Smooth muscle cell of the brain vasculature (primary cell): ENCODE results near the gene KICS2.
"Not testable (repeated sequence)": the region's sequence is repeated elsewhere in the genome, so short reads cannot be mapped to it uniquely, and the experiment has no call there.

Source experiments
- DNase-seq: peaks from one replicate; pipeline ENCODE4 v3.0.0-alpha.2; 2012; ENCODE audit warnings: low read depth, low spot score

Gene KICS2

DNA sequence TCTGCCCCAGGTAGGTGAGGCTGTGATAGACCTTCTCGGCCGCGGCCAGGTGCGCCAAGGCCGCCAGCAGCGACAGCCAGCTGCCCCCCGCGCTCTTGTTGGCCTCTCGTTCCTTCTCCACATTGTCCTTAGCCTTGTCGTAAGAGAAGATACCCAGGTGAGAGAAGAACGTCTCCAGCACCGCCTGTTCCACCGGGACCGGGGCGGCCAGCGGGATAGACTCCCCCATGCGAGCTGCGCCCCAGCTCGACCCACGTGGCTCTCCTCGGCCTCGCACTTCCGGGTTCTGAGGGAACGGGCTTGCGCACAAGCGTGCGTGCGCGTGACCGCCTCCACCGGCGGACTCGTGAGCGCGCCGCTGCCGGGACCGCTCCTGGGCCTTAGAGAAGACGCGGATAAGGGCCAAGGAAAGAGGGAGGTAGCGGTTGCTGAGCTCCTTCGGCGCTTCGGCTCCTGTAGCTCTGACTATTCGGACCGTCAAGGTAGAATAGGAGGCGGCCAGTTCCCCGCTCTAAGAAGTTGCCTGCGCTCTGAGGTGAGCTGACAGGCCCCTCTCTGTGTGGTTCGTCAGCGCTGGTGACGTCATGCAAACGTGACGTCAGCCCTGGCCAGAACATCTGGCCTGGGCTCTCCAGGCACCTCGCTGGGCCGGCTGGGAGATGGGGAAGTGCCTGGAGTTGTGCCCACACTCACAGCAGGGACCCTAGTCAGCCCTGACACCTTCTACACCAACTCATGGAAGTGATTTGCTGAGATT is at the start of gene KICS2:
Gene KICS2, minus strand, starts transcription at position 288 of the 757 bp plus-strand sequence. Its CDS starts 59 bp downstream, at position 229.
- DNase-seq, result peak; percentile 86

GRCh38 chr12:64270411-64270810 is 48.3 kb upstream of the KICS2 start:
- DNase-seq, result no peak

DNA sequence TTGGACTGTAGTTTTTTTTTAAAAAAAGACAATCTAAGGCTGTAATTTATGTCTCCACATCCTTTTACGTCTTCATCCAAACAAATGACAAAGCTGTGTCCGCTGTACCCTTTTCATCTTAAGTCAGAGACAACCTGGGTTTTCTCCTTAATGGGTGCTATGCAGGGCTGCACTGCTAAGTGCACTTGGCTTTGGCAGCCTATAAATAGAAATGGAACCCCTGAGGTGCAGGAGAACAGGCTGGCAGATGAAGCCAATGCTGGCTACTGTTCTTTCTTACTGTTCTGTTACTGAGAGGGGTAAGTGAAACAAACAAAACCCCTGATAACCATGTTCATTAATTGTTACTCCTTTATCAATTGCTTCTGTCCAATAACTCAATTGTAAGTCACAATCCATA is 47.1 kb upstream of the KICS2 start:
- DNase-seq, result no peak

DNA sequence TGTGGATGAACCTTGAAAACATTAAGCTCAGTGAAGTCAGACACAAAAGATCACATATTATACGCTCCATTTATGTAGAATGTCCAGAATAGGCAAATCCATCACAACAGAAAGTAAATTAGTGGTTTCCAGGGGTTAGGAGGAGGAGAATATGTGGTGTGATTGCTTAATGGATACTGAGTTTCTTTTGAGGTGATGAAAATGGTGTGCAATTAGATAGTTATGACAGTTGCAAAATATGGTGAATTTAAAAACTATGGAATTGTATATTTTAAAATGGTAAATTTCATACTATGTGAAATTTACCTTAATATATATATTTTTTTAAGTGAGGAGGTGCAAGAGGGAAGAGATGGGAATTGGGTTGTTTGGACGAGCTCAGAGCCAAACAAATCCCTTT is 46.3 kb upstream of the KICS2 start:
- no peak for DNase-seq

- no peak for DNase-seq
These were observed 43.7 kb upstream of the KICS2 start for GRCh38 chr12:64265839-64266238.

GRCh38 chr12:64261813-64262212 is 39.7 kb upstream of the KICS2 start:
- no peak for DNase-seq

- DNase-seq, result no peak
These were observed 36.5 kb upstream of the KICS2 start for GRCh38 chr12:64258576-64258975.

DNA sequence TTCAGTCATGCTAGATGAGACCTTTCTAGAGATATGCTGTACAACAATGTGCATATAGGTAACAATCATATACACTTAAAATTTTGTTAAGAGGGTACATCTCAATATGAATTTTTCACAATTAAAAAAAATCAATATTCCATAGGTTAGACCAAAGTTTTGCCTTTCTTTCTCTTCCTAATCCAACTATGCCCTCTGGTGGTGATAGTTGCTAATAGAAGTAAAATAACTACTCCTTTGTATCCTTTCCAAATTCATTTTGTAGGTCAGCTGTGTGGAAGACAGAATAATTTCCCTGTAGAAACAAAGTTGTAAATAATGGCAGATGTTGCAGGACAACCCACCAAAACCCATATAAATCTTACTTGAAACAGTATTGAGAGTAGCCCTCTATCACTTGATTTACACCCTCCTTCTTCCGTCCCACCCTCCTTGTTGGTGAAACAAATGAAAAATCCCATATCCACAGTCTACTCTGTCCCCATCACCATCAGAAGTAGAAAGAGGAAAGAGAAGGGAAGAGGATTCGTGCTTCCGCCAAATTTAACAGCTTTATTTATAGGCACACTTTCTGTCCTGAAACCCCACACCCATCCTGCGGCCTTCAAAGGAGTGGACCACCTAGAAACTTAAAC is 34.2 kb upstream of the KICS2 start:
- peak; percentile 46 for DNase-seq

DNA sequence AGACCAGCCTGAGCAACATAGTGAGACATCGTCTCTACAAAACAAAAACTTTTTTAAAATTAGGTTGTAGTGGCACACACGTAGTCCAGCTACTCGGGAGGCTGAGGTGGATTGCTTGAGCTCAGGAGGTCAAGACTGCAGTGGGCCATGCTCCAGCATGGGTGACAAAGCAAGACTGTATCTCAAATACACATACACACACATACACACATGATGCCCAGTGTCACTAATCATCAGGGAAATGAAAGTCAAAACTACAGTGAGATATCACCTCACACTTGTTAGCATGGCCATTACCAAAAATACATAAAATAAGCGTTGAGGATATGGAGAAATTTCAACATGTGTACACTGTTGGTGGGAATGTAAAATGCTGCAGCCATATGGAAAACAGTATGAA is 33.2 kb upstream of the KICS2 start:
- no peak for DNase-seq

DNA sequence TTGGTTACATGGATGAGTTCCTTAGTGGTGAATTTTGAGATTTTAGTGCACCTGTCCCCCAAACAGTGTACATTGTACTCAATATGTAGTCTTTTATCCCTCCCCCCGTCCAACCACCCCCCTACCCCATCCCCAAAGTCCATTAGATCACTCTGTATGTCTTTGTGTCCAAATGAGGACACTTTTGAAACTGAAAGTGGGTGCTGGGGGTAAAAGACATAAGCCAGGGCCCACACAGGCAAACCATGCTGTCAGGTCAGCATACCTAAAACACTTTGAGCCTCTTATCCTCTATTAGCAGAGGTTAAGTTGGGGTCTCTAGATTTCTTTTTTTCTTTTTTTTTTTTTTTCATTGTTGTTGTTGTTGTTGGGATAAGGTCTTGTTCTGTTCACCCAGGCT is 31.3 kb upstream of the KICS2 start:
- no peak for DNase-seq

DNA sequence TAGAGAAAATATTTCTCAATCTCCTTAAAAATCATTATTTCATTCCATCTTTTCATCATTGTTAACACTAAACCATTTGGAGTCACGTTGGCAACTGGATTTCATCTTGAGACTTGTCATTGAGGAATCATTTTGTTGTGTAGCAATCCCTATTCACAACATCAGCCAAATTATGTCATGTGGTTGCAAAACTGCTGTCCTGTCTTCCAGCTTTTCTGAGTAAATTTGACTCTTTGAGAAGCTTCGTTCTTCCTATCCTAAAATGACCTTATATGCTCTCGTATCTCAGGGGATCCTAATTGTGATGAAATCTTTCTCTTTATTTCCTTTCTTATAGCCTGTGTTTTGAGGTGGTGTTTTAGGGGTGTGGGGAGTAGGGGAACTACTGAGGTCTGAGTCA is 30.6 kb upstream of the KICS2 start:
- DNase-seq, result no peak

GRCh38 chr12:64243809-64244208 is 21.7 kb upstream of the KICS2 start:
- DNase-seq, result no peak

GRCh38 chr12:64240781-64241180 is 18.7 kb upstream of the KICS2 start:
- DNase-seq, result no peak

DNA sequence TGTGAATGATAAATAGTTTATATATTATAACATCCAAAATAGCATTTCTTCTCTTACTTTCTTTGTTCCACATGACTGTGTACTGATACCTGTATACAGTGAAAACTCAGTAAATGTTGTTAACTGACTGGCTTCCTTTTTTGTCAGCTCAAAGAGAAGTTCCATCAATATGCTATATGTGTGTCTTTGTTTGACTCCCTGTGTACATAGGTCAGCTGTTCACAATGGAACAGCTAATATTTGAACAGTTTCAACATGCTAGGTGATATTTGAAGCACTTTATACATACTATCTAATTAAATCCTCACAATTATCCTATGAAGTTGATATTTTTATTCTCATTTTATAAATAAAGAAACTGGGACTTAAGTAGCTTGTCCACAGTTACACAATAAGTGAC is 15.3 kb upstream of the KICS2 start:
- no peak for DNase-seq

- no peak for DNase-seq
These were observed 14.5 kb upstream of the KICS2 start for GRCh38 chr12:64236549-64236948.

DNA sequence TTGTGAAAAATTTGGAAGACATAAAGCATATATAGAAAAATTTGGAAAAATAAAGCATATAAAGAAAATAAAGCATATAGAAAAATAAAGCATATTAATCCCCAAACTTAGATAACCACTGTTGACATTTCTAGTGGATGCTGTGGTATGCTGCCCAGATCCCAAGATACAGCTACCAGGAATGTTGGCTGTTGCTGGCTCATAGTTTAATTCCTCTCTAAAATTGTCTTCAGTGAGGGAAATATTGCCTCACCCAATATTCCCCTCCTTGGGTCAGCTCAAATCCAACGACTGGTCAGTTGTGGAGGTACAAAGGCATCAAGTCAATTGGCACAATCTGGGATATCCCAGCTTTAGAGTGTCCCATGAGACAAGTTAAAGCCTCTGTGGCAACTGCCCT is 10.1 kb upstream of the KICS2 start:
- no peak for DNase-seq

GRCh38 chr12:64229796-64230195 is 7.7 kb upstream of the KICS2 start:
- DNase-seq, result no peak

- no peak for DNase-seq
These were observed 7.1 kb upstream of the KICS2 start for GRCh38 chr12:64229240-64229639.

DNA sequence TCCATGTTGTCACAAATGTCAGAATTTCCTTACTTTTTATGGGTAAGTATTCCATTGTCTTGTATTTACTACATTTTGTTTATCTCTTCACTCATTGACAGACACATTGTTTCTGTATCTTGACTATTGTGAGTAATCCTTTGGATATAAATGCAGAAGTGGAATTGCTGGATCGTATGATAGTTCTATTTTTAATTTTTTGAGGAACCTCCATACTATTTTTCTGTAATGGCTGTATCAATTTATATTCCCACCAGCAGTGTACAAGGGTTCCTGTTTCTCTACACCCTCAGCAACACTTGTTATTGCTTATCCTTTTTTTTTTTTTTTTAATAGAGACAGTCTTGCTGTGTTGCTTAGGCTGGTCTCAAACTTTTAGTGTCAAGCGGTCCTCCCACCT is 3.5 kb upstream of the KICS2 start:
- no peak for DNase-seq

GRCh38 chr12:64221651-64222008 is 466 bp downstream of the KICS2 start:
- peak; percentile 35 for DNase-seq

DNA sequence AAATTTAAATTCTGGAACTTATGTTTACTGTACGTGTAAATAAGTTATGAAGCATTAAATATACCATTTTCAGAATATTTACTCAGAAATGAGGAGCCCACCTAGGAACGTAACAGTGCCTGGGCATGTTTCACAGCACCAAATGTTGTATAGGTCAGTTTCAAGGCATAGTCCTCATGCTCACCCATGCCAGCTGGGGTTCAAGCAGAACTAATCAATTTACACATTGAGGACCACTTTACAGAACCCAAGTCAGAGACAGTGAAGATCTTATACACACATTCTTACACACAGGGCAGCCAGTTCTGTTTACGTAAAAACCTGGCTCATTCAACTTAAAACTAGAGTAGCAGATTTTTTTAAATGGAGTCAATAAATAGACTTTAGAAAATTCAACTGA is 2.0 kb downstream of the KICS2 start:
- no peak for DNase-seq

- no peak for DNase-seq
These were observed 3.0 kb downstream of the KICS2 start for GRCh38 chr12:64219145-64219544.

- no peak for DNase-seq
These were observed 3.5 kb downstream of the KICS2 start for GRCh38 chr12:64218597-64218996.

GRCh38 chr12:64217643-64218042 is 4.5 kb downstream of the KICS2 start:
- not testable (repeated sequence) for DNase-seq
